HT-29 (cell line): Measurements from ENCODE around the gene GYS1. TPM values are rescaled to one million over a fixed set of nuclear protein-coding genes. Genes with fewer than 3 reads are reported as not detected.
A peak's percentile ranks its signal among the peaks of the same experiment; 100 is the strongest.
"Not testable (repeated sequence)": the region's sequence is repeated elsewhere in the genome, so short reads cannot be mapped to it uniquely, and the experiment has no call there.

Experiments
- DNase-seq: peaks from one replicate; pipeline ENCODE4 v3.0.0-alpha.2; 2015; ENCODE audit warnings: low spot score
- total RNA-seq: library from RNA; depleted of rRNA; stranded (reverse); fragments of >200 nt; shearing (Covaris generic); gene quantifications from 2 replicates; pipeline ENCODE4 v1.2.3, GENCODE V29; 2014

GYS1 gene
- total RNA-seq, 1 experiment from 2014 or later = 71.5 TPM

DNA sequence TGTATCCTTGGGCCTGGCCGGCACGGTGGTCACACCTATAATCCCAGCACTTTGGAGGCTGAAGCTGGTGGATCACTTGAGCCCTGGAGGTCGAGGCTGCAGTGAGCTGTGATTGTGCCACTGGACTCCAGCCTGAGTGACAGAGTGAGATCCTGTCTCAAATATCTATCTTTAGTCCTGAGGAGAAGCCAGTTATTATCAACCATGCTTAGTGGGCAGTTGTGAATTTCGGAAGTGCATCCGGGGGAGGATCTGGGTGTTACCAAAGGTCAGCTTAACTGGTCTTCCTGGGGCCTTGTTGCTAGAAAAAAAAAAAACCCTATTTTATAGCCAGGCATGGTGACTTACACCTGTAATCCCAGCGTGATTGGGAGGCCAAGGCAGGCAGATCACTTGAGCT, 50.0 kb downstream of the GYS1 start:
- no peak for DNase-seq

DNA sequence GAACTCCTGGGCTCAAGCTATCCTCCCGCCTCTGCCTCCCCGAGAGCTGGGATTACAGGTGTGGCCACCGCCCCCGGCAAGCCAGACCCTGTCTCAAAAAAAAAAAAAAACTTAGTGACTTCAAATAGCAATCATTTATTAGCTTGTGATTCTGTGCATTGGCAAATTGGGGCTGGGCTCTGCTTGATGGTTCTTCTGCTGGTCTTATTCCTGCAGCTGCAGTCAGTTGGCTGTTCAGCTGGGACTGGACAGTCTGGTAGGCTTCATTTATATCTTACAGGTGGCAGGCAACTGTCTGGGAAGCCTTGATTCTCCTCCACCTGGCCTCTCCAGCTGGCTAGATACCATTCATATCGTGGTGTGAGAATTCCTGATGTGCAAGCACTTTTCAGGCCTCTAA, 52.2 kb downstream of the GYS1 start:
- DNase-seq = no peak

DNA sequence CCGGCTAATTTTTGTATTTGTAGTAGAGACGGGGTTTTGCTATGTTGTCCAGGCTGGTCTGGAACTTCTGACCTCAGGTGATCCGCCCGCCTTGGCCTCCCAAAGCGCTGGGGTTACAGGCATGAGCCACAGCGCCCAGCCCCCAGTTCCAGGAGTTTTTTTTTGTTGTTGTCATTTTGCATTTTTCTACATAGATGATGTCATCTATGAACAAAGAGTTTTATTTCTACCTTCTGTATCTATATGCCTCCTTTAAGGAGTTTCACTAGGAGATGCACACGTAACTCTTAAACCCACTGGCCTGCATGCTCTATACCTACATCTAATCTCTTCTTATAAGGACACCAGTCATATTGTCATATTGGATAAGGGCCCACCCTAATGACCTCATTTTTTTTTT, 54.9 kb downstream of the GYS1 start:
- no peak for DNase-seq

DNA sequence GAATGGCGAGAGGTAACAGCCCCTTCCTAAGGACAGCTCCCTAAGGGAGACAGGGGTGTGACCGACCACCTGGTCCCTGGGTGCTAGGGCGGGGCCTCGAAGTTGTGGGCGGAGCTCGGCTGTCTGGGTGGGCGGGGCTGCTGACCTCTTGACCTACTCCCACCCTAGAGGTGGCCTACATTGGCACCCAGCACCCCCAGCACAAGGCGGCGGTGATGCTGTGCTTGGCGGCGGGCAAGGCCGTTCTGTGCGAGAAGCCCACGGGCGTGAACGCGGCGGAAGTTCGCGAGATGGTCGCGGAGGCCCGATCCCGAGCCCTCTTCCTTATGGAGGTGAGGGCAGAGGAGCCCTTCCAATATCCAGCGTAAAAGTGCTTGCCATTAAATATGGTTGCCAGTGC, 57.2 kb downstream of the GYS1 start:
- no peak for DNase-seq

DNA sequence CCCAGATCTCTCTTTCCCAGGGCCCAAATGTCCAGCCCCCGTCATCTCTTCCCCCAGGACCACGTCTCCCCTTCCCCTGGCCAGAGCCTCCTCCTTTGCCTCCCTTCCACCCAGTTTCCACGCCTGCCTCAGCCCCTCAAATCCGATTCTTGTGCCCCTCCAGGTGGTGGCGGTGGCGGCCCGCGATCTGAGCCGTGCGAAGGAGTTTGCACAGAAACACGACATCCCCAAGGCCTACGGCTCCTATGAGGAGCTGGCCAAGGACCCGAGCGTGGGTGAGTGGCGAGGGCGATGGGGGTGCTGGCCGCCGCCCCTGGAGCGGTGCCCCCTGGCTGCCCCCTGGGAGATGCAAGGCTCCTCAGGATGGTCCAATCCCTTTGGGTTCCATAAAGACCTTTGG, 58.3 kb downstream of the GYS1 start:
- DNase-seq = no peak

DNA sequence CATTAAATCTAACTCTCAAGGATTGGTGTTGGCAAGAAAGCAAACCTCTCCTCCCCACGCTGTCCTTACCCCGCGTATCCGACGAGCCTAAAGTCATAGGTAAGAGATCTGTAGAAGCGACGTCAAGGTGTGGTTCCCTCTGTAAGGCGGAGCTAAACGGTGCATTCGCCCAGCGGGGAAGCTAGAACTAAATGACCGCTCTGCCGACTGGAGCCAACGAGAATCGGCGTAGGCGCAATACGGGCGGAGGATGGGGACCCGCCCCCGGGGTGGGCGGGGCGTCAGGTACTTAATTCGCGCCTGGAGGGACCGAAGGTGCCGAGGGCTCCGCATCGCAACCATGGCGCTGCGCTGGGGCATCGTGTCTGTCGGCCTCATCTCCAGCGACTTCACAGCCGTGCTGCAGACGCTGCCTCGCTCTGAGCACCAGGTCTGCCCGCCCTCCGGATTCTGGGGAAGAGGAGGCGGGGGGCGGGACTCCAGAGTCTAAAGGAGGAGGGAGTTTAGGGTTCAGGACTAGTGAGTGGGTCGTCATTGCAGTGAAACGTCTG, 59.7 kb downstream of the GYS1 start, which contains the start of gene DHDH:
Gene DHDH, plus strand, starts transcription at position 318 of the 551 bp plus-strand sequence. Its CDS starts 23 bp downstream, at position 341.
- DNase-seq = peak; percentile 98

DNA sequence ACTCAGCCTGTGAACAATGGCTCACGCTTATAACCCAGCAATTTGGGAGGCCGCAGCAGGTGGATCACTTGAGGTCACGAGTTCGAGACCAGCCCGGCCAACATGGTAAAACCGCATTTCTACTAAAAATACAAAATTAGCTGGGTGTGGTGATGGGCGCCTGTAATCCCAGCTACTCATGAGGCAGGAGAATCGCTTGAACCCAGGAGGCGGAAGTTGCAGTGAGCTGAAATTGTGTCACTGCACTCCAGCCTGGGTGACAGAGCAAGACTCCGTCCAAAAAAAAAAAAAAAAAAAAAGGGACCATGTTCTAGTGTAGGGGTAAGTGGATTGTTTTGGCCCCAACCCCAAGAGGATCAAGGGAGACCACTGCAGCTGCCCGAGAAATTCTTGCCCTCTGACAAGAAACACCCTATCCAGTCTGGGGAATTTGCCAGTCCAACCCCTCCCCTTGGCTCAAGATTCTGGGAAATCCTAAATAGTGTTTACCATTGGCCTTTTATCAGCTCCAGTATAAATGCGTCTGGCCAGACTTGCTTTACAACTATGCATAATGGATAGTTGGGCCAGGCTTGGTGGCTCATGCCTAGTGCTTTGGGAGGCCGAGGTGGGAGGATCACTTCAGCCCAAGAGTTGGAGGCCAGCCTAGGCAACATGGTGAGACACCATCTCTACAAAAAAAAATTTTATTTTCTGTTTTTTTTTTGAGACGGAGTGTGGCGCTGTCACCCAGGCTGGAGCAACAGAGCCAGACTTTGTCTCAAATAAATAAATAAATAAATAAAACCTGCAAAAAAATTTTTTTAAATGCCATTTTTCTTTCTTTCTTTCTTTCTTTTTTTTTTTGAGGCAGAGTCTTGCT, 64.7 kb downstream of the GYS1 start:
- DNase-seq = peak; percentile 26

DNA sequence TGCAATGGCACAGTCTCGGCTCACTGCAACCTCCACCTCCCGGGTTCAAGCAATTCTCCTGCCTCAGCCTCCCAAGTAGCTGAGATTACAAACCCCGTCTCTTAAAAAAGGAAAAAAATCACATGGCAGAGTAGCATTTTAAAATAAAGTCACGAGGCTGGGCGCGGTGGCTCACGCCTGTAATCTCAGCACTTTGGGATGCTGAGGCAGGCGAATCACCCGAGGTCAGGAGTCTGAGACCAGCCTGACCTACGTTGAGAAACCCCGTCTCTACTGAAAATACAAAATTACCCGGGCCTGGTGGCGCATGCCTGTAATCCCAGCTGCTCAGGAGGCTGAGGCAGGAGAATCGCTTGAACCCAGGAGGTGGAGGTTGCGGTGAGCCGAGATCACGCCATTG, 65.4 kb downstream of the GYS1 start:
- not testable (repeated sequence) for DNase-seq

DNA sequence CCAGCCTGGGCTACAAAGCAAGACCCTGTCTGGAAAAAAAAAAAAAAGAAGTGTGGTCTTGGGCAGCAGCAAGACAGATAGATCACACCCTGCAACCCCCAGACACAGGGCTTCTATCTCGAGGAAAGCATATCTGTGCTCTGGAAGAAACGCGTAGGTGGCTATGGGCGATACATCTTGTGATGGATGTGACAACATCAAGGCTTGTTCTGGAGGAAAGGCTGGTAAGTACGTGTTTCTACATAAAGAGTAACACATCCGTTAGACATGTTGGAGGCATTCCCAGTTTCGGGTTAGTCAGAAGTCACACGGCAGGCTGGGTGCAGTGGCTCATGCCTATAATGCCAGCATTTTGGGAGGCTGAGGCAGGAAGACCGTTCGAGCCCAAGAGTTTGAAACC, 66.2 kb downstream of the GYS1 start:
- peak; percentile 33 for DNase-seq

DNA sequence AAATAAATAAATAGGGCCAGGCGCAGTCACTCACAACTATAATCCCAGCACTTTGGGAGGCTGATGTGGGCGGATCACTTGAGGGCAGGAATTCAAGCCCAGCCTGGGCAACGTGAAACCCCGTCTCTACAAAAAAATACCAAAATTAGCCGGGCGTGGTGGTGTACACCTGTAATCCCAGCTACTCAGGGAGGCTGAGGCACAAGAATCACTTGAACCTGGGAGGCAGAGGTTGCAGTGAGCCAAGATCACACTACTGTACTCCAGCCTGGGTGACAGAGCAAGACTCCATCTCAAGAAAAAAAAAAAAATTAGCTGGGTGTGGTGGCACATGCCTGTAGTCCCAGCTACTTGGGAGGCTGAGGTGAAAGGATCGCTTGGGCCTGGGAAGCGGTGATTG, 67.2 kb downstream of the GYS1 start:
- DNase-seq = not testable (repeated sequence)

DNA sequence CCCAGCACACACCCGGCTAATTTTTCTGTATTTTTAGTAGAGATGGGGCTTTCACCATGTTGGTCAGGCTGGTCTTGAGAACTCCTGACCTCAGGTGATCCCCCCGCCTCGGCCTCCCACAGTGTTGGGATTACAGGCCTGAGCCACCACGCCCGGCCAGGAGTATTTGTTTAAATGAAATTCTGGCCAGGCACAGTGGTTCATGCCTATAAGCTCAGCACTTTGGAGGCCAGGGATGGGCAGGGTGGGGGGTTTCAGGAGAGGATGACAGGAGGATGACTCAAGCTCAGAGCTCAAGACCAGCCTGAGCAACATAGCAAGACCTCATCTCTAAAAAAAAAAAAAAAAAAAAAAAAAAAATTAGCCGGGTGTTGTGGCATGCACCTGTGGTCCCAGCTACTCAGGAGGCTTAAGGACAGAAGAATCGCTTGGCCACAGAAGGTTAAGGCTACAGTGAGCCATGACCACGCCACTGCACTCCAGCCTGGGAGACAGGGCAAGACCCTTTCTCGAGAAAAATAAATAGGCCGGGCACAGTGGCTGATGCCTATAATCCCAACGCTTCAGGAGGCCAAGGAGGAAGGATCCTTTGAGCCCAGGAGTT, 67.8 kb downstream of the GYS1 start:
- no peak for DNase-seq

DNA sequence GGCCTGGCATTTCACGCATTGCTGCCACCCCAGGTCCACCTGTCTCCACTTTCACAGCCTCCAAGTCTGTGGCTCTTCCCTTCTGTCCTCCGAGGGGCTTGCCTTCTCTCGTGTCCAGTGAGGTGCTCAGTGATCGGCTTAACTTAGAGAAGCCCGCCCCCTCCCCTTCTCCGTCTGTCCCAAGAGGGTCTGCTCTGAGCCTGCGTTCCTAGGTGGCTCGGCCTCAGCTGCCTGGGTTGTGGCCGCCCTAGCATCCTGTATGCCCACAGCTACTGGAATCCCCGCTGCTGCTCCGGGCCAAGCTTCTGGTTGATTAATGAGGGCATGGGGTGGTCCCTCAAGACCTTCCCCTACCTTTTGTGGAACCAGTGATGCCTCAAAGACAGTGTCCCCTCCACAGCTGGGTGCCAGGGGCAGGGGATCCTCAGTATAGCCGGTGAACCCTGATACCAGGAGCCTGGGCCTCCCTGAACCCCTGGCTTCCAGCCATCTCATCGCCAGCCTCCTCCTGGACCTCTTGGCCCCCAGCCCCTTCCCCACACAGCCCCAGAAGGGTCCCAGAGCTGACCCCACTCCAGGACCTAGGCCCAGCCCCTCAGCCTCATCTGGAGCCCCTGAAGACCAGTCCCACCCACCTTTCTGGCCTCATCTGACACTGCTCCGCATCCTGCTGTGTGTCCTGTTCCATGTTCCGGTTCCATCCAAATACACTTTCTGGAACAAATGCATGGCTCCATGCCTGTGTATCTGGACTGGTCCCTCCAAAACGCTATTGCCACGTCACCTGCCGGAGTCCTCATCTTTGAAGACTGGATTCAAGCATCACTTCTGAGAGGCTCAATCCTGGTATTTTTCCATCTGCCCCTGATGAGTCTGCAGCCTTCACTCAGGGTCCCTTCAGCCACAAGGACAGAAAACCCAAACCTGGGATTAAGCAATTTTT, 70.3 kb downstream of the GYS1 start:
- no peak for DNase-seq

DNA sequence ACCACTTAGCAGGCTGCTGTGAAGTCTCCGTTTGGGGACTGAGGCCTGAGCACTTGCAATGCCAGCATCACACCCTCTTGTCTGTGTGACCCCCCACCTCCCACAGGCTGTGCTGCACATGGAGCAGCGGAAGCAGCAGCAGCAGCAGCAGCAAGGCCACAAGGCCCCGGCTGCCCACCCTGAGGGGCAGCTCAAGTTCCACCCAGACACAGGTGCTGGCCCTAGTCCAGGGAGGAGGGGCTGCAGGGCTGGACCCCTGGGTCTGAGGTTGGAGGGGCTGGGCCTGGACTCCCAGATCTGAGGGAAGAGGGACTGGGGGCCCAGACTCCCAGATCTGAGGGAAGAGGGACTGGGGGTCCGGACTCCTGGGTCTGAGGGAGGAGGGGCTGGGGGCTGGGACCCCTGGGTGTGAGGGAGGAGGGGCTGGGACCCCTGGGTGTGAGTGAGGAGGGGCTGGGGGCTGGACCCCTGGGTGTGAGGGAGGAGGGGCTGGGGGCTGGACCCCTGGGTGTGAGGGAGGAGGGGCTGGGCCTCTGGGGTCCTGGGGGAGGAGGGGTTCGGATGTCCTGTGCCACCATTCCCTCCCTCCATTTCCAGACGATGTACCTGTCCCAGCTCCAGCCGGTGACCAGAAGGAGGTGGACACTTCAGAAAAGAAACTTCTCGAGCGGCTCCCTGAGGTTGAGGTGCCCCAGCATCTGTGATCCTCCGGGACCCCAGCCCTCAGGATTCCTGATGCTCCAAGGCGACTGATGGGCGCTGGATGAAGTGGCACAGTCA, 71.2 kb downstream of the GYS1 start:
- DNase-seq = no peak

DNA sequence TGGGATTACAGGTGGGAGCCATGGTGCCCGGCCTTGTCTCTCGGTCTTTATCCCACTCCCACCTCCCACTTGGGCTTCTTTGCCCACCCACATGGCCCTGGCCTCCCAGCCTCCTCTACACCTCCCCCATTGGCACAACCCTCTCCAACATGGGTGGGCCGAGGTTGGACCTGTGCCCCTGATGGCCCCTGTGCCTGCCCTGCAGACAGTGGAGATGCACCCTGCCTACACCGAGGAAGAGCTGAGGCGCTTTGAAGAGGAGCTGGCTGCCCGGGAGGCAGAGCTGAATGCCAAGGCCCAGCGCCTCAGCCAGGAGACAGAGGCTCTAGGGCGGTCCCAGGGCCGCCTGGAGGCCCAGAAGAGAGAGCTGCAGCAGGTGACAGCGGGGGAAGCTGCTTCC, 72.2 kb downstream of the GYS1 start:
- DNase-seq = no peak

DNA sequence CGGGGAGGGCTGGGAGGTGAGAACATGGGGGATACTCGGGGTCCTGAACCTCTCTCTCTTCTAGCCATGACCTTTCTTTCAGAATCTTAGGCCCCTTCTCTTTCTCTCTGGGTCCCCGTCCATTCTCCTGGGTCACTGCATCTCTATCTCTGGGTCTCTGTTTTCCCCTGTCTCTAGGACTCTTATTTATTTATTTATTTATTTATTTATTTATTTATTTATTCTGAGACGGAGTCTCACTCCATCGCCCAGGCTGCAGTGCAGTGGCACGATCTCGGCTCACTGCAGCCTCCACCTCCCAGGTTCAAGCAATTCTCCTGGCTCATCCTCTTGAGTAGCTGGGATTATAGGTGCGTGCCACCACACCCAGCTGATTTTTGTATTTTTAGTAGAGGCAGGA, 73.8 kb downstream of the GYS1 start:
- not testable (repeated sequence) for DNase-seq

DNA sequence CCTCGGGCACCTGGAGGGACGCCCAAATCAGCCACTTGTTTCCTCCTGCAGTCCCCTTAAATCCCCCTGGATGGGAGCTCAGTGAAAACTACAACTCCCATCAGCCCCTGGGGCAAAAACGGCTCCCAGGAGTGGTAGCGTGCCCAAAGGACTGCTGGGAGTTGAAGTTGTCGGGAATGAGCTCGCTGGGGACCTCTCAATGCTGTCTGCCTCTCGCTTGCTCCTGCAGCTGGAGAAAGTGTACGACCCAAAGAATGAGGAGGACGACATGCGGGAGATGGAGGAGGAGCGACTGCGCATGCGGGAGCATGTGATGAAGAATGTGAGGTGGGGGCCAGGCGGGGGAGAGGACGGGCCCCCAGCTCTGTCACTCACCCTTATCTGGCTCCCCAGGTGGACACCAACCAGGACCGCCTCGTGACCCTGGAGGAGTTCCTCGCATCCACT, 74.3 kb downstream of the GYS1 start:
- peak; percentile 49 for DNase-seq
